ENCODE data around the gene TMED10.
A peak's percentile ranks its signal among the peaks of the same experiment; 100 is the strongest.

Gene TMED10

DNA sequence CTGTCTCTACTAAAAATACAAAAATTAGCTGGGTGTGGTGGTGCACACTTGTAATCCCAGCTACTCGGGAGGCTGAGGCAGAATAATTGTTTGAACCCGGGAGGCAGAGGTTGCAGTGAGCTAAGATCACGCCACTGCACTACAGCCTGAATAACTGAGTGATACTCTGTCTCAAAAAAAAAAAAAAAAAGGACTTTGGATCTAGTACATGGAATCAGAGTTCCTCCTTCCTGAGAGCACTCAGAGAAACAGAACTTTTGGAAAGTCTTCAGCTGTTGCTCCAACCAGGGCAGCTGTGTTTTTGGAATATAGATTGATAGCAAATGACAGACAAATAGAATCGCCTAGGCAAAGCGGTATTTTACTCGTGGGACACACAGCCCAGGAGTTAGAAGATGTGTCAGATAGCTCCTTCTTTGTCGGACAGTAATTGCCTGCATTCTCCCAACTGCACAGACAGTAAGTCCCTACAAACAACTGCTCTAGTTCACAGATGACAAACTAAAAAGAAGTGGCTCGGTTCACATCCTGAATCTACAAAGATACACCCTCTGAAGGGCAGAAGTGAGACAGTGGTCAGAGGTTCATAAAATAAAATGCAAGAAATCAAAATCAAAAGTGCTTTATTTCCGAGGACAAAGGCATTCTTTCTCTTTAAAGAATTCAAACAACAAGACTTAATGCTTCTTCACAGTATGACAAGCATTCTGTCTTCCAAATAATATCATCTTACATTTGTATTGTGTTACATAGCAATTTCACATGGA, 32.5 kb downstream of the TMED10 start:
- H3K4me1 ChIP-seq (ENCODE audit: control insufficient read depth in 1 of 2, insufficient read depth in 1 of 2, low read depth in 1 of 2, low read length in 1 of 2): peaks cover 31 to 44% of the 10 kb centered on the region in 2 experiments
- no peaks in the 10 kb centered on the region for H3K36me3 ChIP-seq
- H3K27ac ChIP-seq: peak overlapping the region; percentile 93
- H3K9me3 ChIP-seq: no peaks in the 10 kb centered on the region
- TF ChIP-seq CTCF (IDR thresholded peaks at IDR 0.05): no peak
- peak overlapping the region in 1 of 2 experiments; percentile 34 for H3K4me3 ChIP-seq (ENCODE audit: low read depth in 1 of 2, low read length in 1 of 2)
- H3K27me3 ChIP-seq: no peaks in the 10 kb centered on the region

DNA sequence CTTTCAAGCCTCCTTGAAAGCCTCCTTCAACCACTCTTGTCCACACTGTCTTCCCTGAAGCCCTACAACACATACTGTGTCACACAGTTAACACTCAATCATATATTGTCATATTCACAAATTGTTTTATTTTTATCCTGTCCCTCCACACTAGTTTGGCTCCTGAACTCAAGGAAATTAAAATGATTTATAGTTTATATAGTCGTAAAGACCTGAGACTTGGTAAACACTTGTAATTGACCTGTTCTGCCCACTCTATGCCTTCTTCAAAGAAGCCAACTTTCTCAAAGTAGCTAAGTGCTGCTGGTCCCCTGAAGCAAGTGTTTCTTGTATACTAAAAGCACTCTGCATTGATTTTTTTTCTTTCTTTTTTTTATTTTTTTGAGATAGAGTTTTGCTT, 33.9 kb downstream of the TMED10 start:
- TF ChIP-seq CTCF (IDR thresholded peaks at IDR 0.05): no peak
- no peaks in the 10 kb centered on the region for H3K27me3 ChIP-seq
- no peaks in the 10 kb centered on the region for H3K36me3 ChIP-seq
- H3K9me3 ChIP-seq: no peaks in the 10 kb centered on the region
- no peak overlapping the region for H3K4me3 ChIP-seq (ENCODE audit: low read depth in 1 of 2, low read length in 1 of 2)
- peaks cover 39 to 47% of the 10 kb centered on the region in 2 experiments for H3K4me1 ChIP-seq (ENCODE audit: control insufficient read depth in 1 of 2, insufficient read depth in 1 of 2, low read depth in 1 of 2, low read length in 1 of 2)
- H3K27ac ChIP-seq: peak overlapping the region; percentile 3

- H3K4me3 ChIP-seq (ENCODE audit: low read depth in 1 of 2, low read length in 1 of 2): no peak overlapping the region
- peaks cover 39 to 42% of the 10 kb centered on the region in 2 experiments for H3K4me1 ChIP-seq (ENCODE audit: control insufficient read depth in 1 of 2, insufficient read depth in 1 of 2, low read depth in 1 of 2, low read length in 1 of 2)
- H3K27me3 ChIP-seq: no peaks in the 10 kb centered on the region
- no peak for TF ChIP-seq CTCF (IDR thresholded peaks at IDR 0.05)
- no peaks in the 10 kb centered on the region for H3K9me3 ChIP-seq
- no peaks in the 10 kb centered on the region for H3K36me3 ChIP-seq
- H3K27ac ChIP-seq: peak overlapping the region; percentile 3
These were observed 34.4 kb downstream of the TMED10 start for GRCh38 chr14:75141967-75142366.

DNA sequence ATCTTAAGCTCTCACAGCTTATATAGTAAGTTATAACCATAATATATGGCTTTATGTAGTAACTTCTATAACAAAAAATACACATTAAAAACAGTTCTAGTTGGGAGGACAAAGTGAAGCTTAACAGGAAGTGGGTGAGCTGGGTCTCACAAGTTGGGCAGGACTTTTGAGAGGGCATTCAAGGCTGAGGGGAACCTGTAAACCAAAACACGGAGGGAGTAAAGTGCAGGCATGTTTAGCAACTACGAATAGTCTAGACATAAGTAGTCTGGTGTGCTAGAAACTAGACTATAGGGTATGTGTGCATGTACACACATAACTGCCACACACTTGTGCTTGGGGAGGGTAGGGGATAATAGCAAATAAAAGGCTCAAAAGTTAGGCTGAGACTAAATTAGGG, 35.4 kb downstream of the TMED10 start:
- Histone ChIP-seq H3K4me1 (ENCODE audit: control insufficient read depth in 1 of 2, insufficient read depth in 1 of 2, low read depth in 1 of 2, low read length in 1 of 2) (peaks cover 33 to 34% of the 10 kb centered on the region in 2 experiments), H3K9me3 (no peaks in the 10 kb centered on the region), H3K4me3 (ENCODE audit: low read depth in 1 of 2, low read length in 1 of 2) (no peak overlapping the region), H3K27ac (peak overlapping the region; percentile 29), H3K36me3 (no peaks in the 10 kb centered on the region), H3K27me3 (no peaks in the 10 kb centered on the region)
- TF ChIP-seq CTCF (IDR thresholded peaks at IDR 0.05): no peak

- no peak for TF ChIP-seq CTCF (IDR thresholded peaks at IDR 0.05)
These were observed 35.8 kb downstream of the TMED10 start for GRCh38 chr14:75140620-75141019.

More at GRCh38 chr14:75140620-75141019, 35.8 kb downstream of the TMED10 start:
- Histone ChIP-seq H3K36me3 (no peaks in the 10 kb centered on the region), H3K27me3 (no peaks in the 10 kb centered on the region), H3K27ac (no peak overlapping the region), H3K4me3 (ENCODE audit: low read depth in 1 of 2, low read length in 1 of 2) (no peak overlapping the region), H3K4me1 (ENCODE audit: control insufficient read depth in 1 of 2, insufficient read depth in 1 of 2, low read depth in 1 of 2, low read length in 1 of 2) (peaks cover 29% of the 10 kb centered on the region in 2 experiments), H3K9me3 (no peaks in the 10 kb centered on the region)
